Measurements from ENCODE around the gene CDKN3. TPM values are rescaled to one million over a fixed set of nuclear protein-coding genes. Genes with fewer than 3 reads are reported as not detected.
"Not testable (repeated sequence)": the region's sequence is repeated elsewhere in the genome, so short reads cannot be mapped to it uniquely, and the experiment has no call there.

CDKN3 gene
- total and polyA plus RNA-seq, 9 donors = 0.56 to 3.1 (median 2.2) TPM

DNA sequence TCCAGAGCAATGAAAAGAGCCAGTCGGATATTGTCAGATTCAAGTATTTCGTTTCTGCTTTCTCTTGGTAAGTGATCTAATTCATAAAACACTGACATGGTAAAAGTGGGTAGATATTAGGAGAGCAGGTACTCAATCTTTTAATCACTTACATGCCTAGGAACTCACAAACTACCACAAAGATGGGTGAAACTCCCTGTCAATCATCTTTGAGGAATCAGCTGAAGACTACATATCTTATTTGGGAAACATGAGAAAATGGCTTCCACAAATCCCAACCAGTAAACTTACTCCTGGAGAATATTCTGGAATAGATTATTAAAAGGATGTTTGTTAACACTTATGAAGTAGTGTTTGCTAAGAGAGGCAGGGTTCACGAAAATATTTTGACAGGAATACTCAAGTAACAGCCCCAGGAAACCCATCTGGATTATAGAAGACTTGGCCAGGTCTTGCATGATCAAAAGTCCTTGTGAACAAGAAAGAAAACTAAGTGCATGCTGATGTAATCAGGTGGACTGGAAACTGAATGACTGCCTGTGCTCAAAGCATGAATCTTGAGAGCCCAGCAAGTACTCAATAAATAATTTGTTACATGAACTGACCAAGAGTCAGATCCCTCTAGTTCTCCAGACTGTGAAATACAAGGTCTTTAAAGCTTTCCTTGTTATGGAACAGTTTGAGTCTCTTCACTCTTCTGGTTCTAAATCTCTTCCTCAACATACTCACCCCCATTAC, 28.9 kb downstream of the CDKN3 start:
- no peaks in the 10 kb centered on the region for H3K9me3 ChIP-seq
- H3K4me1 ChIP-seq (ENCODE audit: insufficient read depth) = no peaks in the 10 kb centered on the region
- H3K27ac ChIP-seq = no peak overlapping the region
- H3K36me3 ChIP-seq = no peaks in the 10 kb centered on the region
- 77 to 80% (median 78%) methylated on average over 3 of the region's 3 CpGs for WGBS, 3 donors
- intact Hi-C loops (cut with DNase I) = no loop called here
- TF ChIP-seq POLR2A (IDR thresholded peaks at IDR 0.05) (no peak), EP300 (IDR thresholded peaks at IDR 0.05) (no peak)
- TF ChIP-seq, protein P1, sequence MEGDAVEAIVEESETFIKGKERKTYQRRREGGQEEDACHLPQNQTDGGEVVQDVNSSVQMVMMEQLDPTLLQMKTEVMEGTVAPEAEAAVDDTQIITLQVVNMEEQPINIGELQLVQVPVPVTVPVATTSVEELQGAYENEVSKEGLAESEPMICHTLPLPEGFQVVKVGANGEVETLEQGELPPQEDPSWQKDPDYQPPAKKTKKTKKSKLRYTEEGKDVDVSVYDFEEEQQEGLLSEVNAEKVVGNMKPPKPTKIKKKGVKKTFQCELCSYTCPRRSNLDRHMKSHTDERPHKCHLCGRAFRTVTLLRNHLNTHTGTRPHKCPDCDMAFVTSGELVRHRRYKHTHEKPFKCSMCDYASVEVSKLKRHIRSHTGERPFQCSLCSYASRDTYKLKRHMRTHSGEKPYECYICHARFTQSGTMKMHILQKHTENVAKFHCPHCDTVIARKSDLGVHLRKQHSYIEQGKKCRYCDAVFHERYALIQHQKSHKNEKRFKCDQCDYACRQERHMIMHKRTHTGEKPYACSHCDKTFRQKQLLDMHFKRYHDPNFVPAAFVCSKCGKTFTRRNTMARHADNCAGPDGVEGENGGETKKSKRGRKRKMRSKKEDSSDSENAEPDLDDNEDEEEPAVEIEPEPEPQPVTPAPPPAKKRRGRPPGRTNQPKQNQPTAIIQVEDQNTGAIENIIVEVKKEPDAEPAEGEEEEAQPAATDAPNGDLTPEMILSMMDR (IDR thresholded peaks at IDR 0.05) = no peak
- no peaks in the 10 kb centered on the region for H3K27me3 ChIP-seq
- DNase-seq = no peak
- H3K4me3 ChIP-seq = no peak overlapping the region

DNA sequence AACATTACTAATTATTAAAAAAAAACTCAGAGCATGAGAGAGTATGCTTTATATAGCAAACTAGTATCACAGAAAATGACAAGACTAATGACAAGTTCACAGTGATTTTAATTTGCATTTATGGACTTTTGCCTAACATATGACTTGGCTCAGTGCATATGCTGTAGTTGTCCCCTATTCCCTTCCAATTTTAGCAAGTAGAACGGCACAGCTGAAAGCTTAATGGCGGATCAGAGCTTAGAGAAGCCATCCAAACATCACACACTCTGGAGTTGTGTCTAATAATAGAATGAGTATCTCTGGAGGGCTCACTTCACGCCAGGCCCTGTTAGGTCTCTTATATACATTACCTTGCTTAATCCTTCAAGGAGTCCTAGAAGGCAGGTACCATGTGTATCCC, 31.1 kb downstream of the CDKN3 start:
- 75 to 92% (median 79%) methylated on average over 3 of the region's 3 CpGs for WGBS, 3 donors
- H3K36me3 ChIP-seq = no peaks in the 10 kb centered on the region

DNA sequence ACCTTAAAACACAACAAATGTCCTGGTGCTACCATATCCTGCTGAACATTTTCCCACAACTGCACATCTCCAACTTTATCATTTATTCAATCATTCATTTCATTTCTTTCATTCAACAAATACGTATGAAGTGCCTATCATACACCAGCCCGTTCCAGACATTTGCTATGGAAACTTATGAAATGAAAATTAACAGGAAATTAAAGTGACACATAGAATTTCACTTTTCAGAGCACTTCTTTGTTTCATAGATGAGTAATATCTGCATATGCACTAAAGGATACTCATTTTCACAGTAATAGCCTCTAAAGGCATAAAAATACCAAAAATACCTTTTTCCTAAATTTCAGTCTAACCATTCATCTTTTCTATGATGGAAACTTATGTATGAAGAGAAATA, 31.7 kb downstream of the CDKN3 start:
- no peak overlapping the region for H3K4me3 ChIP-seq
- DNase-seq = no peak
- no peaks in the 10 kb centered on the region for H3K4me1 ChIP-seq (ENCODE audit: insufficient read depth)
- no peaks in the 10 kb centered on the region for H3K27me3 ChIP-seq
- TF ChIP-seq POLR2A (IDR thresholded peaks at IDR 0.05) (no peak), EP300 (IDR thresholded peaks at IDR 0.05) (no peak)
- TF ChIP-seq, protein P1 (IDR thresholded peaks at IDR 0.05) = no peak
- no peaks in the 10 kb centered on the region for H3K9me3 ChIP-seq
- no peak overlapping the region for H3K27ac ChIP-seq
- 90 to 92% (median 91%) methylated on average over 2 of the region's 2 CpGs for WGBS, 3 donors
- intact Hi-C loops (cut with DNase I) = no loop called here
- no peaks in the 10 kb centered on the region for H3K36me3 ChIP-seq

More for the DNA sequence above, 31.1 kb downstream of the CDKN3 start:
- Histone ChIP-seq H3K4me1 (ENCODE audit: insufficient read depth) (no peaks in the 10 kb centered on the region), H3K9me3 (no peaks in the 10 kb centered on the region), H3K27ac (no peak overlapping the region), H3K4me3 (no peak overlapping the region), H3K27me3 (no peaks in the 10 kb centered on the region)
- TF ChIP-seq, protein P1 (IDR thresholded peaks at IDR 0.05) = no peak
- TF ChIP-seq EP300 (IDR thresholded peaks at IDR 0.05) (no peak), POLR2A (IDR thresholded peaks at IDR 0.05) (no peak)
- DNase-seq = no peak
- intact Hi-C loops (cut with DNase I) = no loop called here

DNA sequence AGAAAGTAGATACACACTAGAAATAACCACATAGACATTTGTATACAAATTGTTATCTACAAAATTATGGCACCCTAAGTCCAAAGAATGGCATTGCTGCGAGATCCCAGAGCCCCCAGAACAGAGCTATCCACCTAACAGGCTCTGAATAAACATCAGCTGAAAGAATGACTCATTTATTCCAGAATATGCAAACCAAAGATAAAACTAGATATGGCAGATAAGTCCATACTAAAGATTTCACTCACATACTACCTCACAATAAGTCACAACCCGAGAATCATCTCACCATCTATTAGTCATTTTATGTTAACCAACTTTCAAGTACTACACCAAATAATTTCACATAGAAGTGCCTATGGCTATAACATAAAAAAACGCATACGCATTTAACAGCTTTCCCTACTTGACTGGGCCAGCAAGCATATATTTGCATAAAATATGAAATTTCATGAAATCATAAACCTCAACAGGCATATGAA, 38.7 kb downstream of the CDKN3 start:
- DNase-seq = no peak
- Histone ChIP-seq H3K9me3 (no peaks in the 10 kb centered on the region), H3K36me3 (no peaks in the 10 kb centered on the region), H3K4me1 (ENCODE audit: insufficient read depth) (peaks cover 8% of the 10 kb centered on the region), H3K27me3 (no peaks in the 10 kb centered on the region), H3K27ac (no peak overlapping the region), H3K4me3 (no peak overlapping the region)
- TF ChIP-seq POLR2A (IDR thresholded peaks at IDR 0.05) (no peak), EP300 (IDR thresholded peaks at IDR 0.05) (no peak)
- TF ChIP-seq, protein P1 (IDR thresholded peaks at IDR 0.05) = no peak
- 72 to 84% (median 77%) methylated on average over 4 of the region's 4 CpGs for WGBS, 3 donors
- intact Hi-C loops (cut with DNase I) = no loop called here

DNA sequence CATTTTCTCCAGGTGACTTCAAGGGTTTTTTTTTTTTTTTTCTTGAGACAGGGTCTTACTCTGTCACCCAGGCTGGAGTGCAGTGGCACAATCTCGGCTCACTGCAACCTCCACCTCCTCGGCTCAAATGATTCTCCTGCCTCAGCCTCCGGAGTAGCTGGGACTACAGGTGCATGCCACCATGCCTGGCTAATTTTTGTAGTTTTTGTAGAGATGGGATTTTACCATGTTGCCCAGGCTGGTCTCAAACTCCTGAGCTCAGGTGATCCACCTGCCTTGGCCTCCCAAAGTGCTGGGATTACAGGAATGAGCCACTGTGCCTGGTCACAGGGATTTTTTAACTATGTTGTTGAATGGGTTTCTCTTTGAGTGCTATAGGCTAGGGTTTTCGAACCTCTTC, 41.1 kb downstream of the CDKN3 start:
- H3K36me3 ChIP-seq; intact Hi-C loops (cut with DNase I); H3K4me1 ChIP-seq (ENCODE audit: insufficient read depth); H3K27ac ChIP-seq; H3K27me3 ChIP-seq; DNase-seq; H3K9me3 ChIP-seq; H3K4me3 ChIP-seq: not testable (repeated sequence)
- WGBS, 3 donors = 91 to 96% (median 93%) methylated on average over 4 of the region's 4 CpGs
